Placental pericyte (primary cell): ENCODE data around the gene PDPK1. TPM values are rescaled to one million over a fixed set of nuclear protein-coding genes. Genes with fewer than 3 reads are reported as not detected.

Experiments used
- small RNA-seq: library from RNA; depleted of rRNA; stranded (forward); fragments of <200 nt; gene quantifications from one replicate; pipeline ENCODE3, GENCODE V24; 2012; ENCODE audit warnings: low replicate concordance
- total RNA-seq: library from RNA; depleted of rRNA; stranded (reverse); fragments of >200 nt; gene quantifications from 2 replicates; pipeline ENCODE4 v1.2.3, GENCODE V29; 2012

The PDPK1 gene
- total RNA-seq, result 19.9 and 34.6 TPM in 2 replicates

DNA sequence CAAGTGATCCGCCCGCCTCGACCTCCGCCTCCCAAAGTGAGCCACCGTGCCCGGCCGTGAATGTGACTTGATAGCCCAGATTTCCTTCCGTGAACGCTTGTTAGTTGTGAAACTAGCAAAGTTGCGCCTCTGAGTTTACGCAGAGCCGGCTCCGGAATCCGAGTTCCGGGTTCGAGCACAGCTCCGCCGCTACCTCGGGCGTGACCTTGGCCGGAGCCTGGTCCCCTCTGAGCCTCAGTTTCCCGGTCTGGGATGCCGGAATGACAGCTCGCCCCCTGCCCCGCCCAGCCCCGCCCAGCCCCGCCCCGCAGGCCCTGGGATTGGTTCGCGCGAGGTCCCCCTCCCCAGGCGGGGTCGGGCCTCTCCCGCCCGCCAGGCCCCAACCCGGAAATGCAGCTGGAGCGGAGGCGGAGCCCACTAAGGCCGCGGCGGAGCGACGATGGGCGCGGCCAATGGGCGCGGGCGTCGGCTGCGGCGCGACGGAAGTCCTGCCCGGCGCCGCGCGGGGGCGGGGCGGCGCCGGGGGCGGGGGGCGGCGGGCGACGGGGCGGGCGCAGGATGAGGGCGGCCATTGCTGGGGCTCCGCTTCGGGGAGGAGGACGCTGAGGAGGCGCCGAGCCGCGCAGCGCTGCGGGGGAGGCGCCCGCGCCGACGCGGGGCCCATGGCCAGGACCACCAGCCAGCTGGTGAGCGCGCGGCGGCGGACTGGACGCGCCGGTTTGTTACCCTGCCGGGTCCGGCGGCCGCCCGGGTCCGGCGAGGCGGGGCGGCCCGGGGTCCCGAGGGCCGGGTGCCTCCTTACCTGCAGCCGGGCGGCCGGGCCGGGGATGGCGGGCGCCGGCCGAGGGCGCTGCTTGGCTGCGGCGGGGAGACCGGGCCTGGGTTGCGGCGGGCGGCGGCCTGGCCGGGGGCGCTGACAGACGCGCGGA, at the start of gene PDPK1:
TSS of gene PDPK1 (plus strand) at position 571 of the 929 bp plus-strand sequence. CDS start at position 663, 92 bp downstream.

GRCh38 chr16:2513405-2514332, 24.2 kb upstream of the PDPK1 start, which contains the start of gene ATP6V0C:
ATP6V0C (plus strand) TSS chr16:2513952; CDS start chr16:2514104, 152 bp downstream.

DNA sequence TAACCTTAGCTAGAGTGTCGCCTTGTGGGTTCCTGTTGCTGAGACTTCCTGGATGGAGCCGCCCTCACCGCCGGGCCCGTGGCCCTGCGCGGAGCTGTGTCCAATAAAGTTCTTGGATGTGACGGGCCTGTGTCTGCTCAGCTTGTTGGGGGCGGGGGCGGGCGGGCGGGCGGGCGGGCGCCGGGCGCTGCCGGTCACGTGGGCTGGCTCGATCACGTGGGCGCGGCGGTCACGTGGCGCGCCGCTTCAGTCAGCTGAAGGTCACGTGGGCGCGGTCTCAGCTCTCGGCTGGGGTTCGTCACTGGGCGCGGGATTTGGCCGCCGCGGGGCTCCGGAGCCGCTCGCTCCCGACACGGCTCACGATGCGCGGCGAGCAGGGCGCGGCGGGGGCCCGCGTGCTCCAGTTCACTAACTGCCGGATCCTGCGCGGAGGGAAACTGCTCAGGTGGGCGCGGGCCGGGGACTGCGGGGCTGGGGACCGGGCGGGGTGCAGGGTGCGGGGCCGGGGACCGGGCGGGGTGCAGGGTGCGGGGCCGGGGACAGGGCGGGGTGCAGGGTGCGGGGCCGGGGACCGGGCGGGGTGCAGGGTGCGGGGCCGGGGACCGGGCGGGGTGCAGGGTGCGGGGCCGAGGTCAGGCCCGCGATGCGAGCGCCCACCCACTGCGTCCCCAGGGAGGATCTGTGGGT, 17.6 kb upstream of the PDPK1 start, which contains the start of gene AMDHD2:
TSS of gene AMDHD2 (plus strand) at position 275 of the 687 bp plus-strand sequence. CDS start at position 363, 88 bp downstream.

GRCh38 chr16:2531371-2531695, 6.5 kb upstream of the PDPK1 start, which contains the start of gene CEMP1:
CEMP1 (minus strand) TSS chr16:2531408; CDS start chr16:2531073, 335 bp downstream.

Small RNA genes lying within 50 kb of the gene (small RNA-seq; reads per million reads assigned to genes)
- not detected for gene AC093525.1
- gene MIR3178, result not detected

Other genes with a start within 250 kb of the PDPK1 start
- 0.72 and 3.5 TPM in 2 replicates for gene ABCA3, start 197.3 kb upstream of the PDPK1 start, total RNA-seq
- gene CCNF, start 108.6 kb upstream of the PDPK1 start, total RNA-seq, result 4.6 and 69.6 TPM in 2 replicates
- 1.3 and 28.8 TPM in 2 replicates for gene TEDC2, start 77.9 kb upstream of the PDPK1 start, total RNA-seq
- 0.14 and 0.22 TPM in 2 replicates for gene NTN3, start 66.7 kb upstream of the PDPK1 start, total RNA-seq
- 22.8 and 22.9 TPM in 2 replicates for gene TBC1D24, start 62.9 kb upstream of the PDPK1 start, total RNA-seq
- gene ATP6V0C, start 24.1 kb upstream of the PDPK1 start, total RNA-seq, result 41.7 and 68.3 TPM in 2 replicates
- 57.6 and 78.8 TPM in 2 replicates for gene AMDHD2, start 17.6 kb upstream of the PDPK1 start, total RNA-seq
- gene CEMP1, start 6.6 kb upstream of the PDPK1 start, total RNA-seq, result not detected in 2 replicates
- 32.8 and 45.2 TPM in 2 replicates for gene KCTD5, start 144.5 kb downstream of the PDPK1 start, total RNA-seq
- 0.57 and 0.66 TPM in 2 replicates for gene PRSS27, start 182.2 kb downstream of the PDPK1 start, total RNA-seq
- 87.8 and 95.4 TPM in 2 replicates for gene SRRM2, start 214.6 kb downstream of the PDPK1 start, total RNA-seq
- gene ELOB, start 239.3 kb downstream of the PDPK1 start, total RNA-seq, result 154 and 313 TPM in 2 replicates
- not detected in 2 replicates for gene PRSS33, start 249.5 kb downstream of the PDPK1 start, total RNA-seq